Activated naive CD8-positive, alpha-beta T cell treated with anti-CD3 and anti-CD28 coated beads, Interleukin-2, amount 50 U/mL, for 16 hours (primary cell): Measurements from ENCODE around the gene TUBA4B.
"Not testable (repeated sequence)": the region's sequence is repeated elsewhere in the genome, so short reads cannot be mapped to it uniquely, and the experiment has no call there.

Experiments used
- DNase-seq: peaks from one replicate; pipeline ENCODE4 v3.0.0-alpha.2; 2020; ENCODE audit warnings: low read depth, low spot score

The TUBA4B gene

DNA sequence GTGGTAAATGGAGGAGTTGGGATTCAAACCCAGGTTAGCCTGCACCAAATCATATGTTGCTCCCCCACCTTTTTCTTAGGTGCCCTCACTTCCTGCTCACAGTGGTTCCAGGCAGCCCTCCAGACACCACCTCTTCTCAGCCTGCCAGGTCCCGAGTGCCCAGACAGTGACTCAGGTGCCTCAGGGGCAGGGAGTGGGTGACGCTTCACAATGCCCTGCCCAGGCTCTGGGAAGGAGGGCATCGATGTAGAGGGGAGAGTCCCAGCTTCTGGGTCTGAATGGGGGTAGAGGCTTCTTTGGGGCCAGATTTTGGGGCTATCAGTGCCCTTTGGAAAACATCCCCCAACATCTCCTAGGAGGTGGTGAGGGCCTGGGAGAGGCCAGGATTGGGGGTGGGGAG, 20.9 kb downstream of the TUBA4B start:
- DNase-seq = no peak

DNA sequence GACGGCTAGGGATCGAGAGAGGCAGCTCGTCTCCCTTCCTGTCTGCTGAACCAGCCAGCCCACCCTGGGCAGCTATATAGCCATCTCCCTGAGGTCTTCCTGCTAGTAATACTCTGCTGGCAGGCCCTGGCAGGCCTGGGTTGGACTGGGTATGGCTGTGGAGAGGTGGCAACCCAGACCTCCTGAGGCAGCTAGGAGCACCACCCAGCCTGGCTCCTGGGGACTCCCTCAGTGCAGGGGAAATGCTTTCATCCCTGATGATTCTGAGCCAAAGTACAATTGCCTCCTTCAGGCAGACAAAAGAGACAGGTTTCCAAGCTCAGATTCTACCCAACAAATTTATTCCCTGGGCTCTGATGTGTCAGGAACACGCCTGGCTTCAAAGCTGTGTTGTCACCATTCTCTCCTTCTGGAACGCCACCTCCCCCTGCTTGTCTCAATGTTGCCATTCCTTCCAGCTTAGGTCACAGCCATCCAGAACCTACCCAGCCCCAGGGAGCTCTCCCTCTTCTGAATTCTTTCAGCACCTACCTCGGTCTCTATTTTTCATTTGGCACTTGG, 21.4 kb downstream of the TUBA4B start:
- no peak for DNase-seq

DNA sequence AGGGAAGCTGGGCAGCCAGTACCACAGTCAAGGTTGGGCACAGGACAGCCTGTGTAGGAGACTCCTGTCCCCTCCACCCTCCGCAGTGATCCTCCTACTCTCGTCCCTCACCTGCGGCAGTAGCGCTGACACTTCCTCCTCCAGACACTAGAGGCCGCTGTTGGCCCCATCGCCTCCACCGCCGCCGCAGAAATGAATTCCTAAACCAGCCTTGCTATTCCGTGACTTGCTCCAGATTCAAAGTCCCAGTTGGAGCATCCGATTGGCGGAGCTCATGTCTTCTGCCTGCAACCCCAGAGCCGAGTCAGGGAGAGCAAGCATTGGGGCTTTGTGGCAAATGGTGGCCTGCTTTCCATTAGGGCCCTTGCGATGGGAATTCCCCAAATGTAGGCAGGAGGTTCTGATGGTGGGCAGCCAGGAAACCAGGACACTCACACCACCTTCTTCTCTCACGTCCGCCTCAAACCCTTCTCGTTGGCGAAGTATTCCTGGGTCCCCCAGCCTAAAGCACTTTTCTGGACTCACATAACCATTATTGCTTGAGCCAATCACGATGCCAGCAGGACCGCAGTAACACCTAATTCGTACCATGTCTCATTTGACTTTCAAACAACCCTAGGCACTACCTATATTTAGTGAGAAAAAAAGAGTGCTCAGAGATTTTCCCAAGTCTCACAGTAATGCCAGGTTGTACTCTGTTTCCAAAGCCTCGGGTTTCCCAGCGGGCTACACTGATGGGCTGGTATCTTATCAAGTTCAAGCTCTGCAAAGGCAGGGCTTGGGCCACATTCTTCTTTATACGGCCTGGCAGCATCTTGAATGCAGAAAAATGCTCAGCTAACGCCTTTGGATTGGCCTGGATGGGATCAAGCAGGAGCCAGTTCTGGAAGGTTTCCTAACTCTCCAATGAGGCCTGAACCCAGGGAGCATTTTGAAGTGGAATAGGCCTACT, 24.9 kb downstream of the TUBA4B start:
- peak; percentile 51 for DNase-seq

DNA sequence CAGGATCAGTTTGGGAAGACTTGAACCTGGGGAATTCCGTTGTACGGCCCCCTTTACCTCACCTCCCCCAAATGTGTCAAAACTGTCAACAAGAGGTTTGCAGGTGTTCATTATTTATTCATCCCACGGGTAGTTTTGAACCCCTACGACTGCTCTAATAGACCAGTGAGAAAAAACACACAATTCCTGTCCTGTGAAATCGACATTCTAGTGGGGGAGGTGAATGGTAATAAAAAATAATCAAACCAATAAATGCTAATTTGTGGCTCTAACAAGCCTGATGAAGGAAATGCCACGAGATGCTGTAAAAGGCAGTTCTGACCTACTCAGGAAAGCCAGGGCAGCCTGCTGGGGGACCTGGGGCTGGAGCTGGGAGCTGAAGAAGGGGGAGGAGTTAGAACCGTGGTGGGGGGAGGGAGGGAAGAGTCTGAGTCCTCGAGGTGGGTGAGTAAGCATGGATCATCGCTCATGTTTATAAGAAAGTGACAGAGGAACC, 25.7 kb downstream of the TUBA4B start:
- DNase-seq = no peak

DNA sequence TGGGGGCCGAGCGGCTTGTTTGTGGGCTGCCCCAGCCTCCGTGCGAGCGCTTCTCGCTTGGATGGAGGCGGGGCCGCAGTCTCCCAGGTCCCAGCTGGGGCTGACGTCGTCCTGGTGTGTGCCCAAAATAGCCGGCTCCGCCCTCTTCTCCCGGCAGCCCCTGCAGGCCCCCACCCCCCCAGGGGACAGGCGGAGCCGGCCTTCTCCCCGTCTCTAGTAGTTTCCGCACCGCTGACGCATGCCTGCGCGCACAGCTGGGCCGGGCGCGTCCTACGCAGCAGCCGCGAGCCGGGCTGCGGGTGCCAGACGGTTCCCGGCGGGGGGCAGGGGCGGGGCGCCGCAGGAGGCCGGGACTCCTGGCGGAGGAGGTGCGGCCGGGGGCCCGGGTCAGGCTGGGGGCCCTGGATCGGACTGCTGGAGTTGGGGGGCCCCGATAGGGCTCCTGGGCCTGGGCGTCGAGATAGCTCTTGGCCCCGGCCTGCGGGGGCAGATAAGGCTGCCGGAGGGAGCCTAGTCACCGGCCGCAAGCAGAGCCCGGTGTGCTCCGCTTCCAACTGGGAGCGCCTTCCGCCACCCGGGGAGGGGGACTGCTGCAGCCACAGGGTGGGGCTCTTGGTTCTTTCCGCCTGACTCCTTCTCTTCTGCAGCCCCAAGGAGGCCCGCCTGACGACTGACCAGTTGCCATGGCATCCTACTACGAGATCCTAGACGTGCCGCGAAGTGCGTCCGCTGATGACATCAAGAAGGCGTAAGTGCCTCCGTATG, 26.3 kb downstream of the TUBA4B start, which contains the start of gene DNAJB2:
Gene DNAJB2 (plus strand): TSS at position 216 of the 765 bp plus-strand sequence. CDS start 468 bp downstream, at position 684.
- DNase-seq = peak; percentile 99

DNA sequence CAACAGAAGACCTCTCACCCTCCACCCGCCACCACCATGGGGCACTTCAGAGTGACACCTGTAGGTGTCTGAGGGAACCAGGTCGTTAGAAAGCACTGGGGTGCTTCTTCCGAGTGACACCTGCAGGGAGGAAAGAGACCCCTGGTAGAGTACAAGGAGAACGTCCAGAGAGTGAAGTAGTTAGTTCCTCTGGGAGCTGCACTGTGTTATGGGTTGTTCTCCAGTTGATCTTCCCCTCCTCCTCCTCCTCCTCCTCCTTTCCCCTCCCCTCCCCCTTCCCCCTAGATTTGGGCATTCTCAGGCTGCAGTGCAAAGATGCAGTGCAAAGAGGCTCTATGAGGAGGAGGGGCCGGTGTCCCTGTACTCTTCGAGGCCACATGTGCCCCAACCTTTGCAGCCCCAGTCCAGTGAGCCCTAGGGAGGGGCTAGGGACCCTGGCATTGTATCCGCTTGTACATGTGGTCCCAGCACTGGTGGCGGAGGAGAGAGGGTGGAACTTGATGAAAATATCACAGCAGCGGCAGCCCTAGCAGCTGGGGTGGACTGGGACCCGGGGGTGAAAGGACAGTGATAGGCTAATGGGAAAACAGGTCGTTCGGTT, 27.0 kb downstream of the TUBA4B start:
- no peak for DNase-seq

DNA sequence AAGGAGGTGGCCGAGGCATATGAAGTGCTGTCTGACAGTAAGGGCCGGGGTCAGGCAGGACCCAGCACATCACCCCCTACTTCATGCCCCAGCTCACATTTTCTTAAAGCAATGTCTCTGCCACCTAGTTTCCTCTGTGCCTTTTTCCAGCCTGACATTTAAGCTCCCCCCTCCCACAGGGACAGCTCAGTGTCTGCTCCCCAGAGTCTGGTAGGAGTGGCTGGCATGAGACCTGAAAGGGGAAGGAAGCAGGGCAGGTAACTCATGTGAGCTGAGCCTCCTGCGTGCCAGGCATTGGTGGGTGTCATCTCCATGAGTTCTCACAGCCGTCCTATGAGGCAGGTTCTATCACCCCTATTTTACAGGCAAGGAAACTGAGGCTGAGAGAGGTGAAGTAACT, 27.6 kb downstream of the TUBA4B start:
- DNase-seq = no peak

DNA sequence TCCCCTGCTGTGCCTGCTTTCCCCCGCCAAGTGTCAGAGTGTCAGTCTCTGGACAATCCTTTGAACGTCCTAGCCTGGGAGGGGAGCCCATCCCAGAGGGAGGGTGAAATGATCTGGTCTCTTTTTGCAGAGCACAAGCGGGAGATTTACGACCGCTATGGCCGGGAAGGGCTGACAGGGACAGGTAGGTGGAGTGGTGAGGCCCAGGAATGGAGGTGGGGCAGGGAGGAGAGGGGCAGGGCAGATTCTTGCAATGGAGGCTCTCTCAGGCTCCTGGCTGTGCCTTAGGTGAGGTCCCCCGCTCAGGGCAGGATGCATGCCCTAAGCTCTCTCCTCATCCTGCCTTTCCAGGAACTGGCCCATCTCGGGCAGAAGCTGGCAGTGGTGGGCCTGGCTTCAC, 28.5 kb downstream of the TUBA4B start:
- DNase-seq = no peak

DNA sequence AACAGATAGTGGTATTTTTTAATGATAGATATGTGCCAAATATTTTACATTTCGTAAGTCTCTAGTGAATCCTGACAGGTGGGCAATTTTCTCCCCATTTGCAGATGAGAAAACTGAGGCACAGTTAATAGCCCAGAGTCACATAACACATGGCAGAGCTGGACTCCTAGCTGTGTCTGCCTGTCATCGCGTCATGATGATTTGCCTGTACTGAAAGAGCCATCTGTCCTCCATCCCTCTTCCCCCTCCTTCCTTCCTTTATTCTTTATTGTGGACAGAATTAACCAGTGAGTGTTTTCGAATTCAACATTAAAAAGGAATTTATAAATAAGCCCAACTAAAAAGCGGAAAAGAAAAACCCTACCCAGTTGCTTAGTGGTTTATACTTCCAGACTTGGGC, 29.3 kb downstream of the TUBA4B start:
- no peak for DNase-seq

DNA sequence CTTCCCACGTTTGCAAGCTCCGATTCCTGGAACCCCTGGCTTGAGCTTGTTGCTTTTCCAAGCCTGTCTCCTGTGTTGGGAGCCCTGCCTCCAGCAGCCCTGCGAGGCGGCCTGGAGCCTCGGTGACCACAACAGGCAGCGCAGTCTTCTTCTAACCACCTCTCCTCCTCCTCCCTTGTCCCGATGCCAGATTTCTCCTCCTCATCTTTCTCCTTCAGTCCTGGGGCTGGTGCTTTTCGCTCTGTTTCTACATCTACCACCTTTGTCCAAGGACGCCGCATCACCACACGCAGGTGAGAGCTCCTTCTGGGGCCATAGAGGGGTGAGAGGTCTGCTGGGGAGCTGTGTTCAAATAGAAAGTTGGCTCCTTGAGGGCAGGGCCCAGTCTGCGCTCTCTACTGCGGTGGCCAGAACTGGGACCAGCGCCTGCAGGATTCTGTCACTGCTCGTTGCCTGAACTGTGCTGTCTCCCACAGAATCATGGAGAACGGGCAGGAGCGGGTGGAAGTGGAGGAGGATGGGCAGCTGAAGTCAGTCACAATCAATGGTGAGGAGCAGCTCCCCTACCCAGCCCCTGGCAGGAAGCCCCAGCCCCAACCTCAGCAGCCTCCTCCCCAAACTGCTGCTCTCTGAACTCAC, 30.0 kb downstream of the TUBA4B start:
- no peak for DNase-seq

DNA sequence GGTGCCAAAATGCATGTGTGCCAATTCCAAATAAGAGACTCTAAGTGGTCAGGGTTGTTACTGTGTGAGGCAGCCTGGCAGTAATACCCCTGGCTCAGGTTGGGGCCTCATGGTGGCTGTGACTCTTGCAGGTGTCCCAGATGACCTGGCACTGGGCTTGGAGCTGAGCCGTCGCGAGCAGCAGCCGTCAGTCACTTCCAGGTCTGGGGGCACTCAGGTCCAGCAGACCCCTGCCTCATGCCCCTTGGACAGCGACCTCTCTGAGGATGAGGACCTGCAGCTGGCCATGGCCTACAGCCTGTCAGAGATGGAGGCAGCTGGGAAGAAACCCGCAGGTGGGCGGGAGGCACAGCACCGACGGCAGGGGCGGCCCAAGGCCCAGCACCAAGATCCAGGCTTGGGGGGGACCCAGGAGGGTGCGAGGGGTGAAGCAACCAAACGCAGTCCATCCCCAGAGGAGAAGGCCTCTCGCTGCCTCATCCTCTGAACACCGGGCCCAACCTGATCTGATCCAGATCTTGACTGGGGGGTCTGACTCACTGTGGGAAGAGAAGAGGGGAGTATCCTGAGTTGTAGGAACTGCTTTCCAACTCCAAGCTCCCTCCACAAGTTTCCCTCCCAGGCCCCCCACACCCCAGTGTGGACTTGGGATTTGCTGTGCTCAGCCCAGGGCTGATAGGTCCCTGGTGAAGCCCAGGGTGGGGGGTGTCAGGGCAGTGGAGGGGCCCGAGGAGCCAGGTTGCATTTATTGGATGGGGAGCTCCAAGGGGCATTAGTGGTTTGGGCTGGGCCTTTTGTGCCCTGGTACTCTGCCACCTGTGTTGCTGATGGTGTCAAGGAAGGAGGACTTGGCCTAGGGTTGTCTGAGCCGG, 31.7 kb downstream of the TUBA4B start:
- no peak for DNase-seq

DNA sequence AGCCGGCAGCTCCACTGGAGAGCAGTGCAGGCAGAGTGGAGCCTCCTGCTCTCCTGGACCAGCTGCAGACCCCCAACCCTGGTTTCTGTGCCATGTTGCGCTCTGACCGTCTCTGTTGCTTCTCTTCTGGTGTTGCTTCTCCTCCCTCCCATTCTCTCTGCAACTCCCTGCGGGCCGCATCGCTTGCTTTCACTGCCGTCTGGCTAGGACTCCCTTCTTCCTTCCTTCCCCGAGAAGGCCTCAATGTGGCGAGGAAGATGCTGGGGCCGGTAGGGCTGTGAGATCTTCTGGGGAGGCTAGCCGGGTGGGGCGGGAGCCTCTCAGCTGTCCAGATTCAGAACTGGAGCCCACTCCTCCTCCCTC, 32.3 kb downstream of the TUBA4B start:
- no peak for DNase-seq

DNA sequence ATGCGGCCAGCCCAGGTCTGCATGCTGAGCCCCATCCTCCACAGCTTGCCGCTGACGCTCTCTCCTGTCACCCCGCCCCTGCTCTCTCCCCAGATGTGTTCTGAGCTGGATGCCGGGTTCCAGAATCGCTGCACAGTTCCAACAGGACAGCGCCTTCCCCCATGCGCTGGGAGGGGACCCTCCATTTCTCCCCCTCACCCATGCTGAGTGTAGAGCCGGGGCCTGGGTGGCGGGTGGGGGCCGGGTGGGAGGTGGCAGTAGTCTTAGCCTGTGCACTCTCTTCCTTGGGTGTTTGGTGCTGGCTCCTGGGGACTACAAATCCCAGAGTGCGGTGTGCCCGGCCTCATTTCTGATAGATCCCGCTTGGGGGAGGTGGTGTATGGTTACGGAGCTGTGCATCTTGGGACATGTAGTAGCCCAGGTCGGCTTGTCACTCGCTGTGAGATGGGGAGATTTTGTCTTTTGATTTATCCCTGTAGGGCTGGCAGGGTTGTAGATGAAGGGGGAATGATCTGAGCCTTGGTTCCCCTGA, 32.9 kb downstream of the TUBA4B start:
- DNase-seq = no peak

DNA sequence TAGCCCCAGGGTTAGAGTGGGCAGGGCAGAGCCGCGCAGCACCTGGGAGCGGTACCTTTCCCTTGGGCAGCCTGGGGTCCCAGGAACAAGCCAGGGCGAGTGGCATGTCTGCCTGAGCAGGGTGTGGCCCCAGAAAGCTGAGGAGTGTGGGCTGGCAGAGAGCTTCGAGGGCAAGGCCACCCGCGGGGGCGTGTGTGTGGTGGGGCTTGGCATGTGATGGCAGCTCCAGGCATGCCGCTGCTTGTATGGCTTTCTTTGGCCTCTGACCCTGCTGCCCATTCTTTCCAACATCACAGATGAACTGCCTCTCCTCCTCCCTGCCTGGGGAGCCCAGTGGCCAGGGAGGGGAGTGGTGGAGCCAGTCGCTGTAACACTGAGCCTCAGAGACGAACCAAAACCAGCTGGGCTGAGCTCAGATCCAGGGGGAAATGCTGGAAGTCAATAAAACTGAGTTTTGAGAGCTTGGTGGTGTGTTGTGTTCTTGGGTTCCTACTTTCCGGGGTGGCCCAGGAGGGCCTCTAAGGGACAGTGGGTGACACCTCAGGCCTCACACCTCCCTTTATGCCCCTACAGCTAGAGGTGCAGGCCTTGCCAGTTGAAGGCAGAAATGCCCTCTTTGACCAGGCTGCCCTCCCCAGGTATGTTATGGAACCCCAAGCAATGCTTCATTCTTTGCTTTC, 33.5 kb downstream of the TUBA4B start:
- no peak for DNase-seq

DNA sequence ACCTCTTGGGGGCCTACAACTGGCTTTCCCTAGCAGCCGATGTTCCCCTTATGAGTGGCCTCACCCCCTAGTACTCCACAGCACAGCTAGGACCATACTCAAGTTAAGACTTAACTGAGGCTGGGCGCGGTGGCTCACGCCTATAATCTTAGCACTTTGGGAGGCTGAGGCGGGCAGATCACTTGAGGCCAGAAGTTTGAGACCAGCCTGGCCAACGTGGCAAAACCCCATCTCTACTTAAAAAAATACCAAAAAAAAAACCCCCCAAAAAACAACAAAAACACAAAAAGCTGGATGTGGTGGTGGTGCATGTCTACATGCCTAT, 34.0 kb downstream of the TUBA4B start:
- DNase-seq = not testable (repeated sequence)

DNA sequence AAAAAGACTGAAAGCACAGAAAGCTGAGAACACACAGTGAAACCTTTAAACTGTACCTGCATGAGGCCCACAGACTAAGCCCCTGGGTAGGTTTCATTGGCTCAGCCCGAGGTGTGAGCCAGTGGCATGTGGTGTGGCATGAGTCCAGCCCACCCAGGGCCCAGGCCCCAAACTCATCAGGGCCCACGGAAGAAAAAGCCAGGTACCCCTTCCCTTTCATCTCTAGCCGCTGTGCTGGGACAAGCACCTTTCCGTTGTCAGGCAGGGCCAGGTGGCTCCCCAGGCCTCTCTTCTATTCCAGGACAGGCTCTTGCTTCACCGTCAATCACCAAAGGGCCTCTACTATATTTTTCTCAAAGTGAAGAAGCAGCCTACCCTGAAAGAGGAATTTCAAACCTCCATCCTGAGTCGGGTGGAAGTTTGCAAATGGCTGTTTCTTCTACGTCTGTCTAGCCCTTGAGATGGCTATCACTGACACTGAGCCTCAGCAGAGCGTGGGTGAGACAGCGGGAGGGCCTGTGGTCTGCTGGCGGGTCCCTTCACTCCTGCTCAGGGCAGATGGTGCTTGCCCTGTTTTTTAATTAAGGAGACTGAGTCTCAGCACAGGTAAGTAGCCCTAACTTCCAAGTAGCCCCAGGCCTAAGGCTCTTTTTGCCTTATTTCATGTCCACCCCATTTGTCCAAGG, 34.7 kb downstream of the TUBA4B start:
- DNase-seq = no peak

DNA sequence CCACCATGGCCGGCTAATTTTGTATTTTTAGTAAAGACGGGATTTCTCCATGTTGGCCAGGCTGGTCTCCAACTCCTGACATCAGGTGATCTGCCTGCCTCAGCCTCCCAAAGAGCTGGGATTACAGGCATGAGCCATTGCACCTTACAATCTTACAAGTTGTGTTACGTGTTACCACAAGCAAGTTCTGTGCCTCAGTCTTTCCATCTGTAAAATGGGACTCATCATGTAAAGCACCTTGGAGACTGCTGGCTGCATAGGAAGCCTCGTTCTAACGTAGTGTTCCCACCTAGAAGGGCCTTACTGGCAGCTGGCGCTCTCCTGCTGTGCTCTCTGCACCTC, 36.1 kb downstream of the TUBA4B start:
- no peak for DNase-seq

DNA sequence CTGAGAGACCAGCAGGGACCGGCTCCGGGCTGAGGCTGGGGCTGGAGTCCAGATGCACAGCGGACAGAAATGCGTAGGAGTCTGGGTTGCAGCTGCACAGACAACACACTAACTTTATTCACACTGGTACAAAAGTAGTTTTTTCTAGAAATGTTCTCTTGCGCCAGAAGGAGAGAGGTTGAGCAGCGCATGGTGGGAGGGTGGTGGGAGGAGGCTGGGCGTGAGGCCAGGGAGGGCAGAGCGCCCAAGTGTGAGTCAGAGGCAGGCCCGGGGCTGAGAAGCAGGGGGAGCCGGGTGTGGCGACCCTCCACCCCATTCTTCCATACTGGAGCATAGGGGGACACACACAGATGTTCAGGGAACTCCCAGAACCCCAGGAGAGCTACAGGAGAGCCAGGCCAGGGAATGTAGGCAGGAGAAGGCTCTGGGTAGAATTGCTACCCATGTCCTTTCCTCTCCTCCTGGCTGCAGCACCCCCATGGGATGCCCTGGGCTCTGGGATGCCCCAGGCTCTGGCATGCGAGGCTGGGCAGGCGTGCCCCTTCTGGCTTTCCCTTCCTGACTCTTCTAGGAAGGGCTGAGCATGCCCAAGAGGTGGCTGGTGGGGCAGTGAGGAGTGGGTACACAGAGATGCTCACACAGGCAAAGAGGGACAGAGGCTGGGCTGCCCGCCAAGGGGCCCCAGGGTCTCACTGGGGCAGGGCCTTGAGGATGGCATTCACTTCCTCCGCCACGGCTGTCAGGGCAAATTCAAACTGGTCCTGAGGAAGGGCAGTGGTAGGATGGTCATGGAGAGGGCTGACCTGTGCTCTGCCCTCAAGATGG, 36.7 kb downstream of the TUBA4B start:
- DNase-seq = no peak
